Mesendoderm (in vitro differentiated cells): Measurements from ENCODE around the gene ZMYND19.
A peak's percentile ranks its signal among the peaks of the same experiment; 100 is the strongest.

Source experiments
- DNase-seq: peaks from one replicate; pipeline ENCODE4 v3.0.0; 2013
- H2AK5ac ChIP-seq: 2 replicates; pipeline ENCODE4 v1.6.1; 2013; ENCODE audit warnings: low read length, inconsistent platforms
- H2BK120ac ChIP-seq: 2 replicates; pipeline ENCODE4 v1.6.1; 2013; ENCODE audit warnings: low read depth, mild to moderate bottlenecking, low read length, moderate library complexity, mixed read lengths
- H2BK15ac ChIP-seq: replicated peaks from 2 replicates; pipeline ENCODE4 v1.6.1; 2013; ENCODE audit warnings: low read depth, mild to moderate bottlenecking, moderate library complexity
- H2BK5ac ChIP-seq: 2 replicates; pipeline ENCODE4 v1.6.1; 2013; ENCODE audit warnings: low read length, inconsistent platforms
- H3K18ac ChIP-seq: 2 replicates; pipeline ENCODE4 v1.6.1; 2013; ENCODE audit warnings: mild to moderate bottlenecking, low read length, mixed read lengths
- H3K23ac ChIP-seq: one replicate; pipeline ENCODE4 v1.6.1; 2013; ENCODE audit warnings: low read length
- H3K27ac ChIP-seq: 2 replicates; pipeline ENCODE4 v1.5.1; 2013; ENCODE audit warnings: low read depth, mild to moderate bottlenecking, inconsistent platforms, low read length, moderate library complexity
- H3K27me3 ChIP-seq: 2 replicates; pipeline ENCODE4 v1.6.1; 2013; ENCODE audit warnings: low read length, control low read depth, mild to moderate bottlenecking, inconsistent platforms; ENCODE audit not compliant: insufficient read depth, poor library complexity
- H3K36me3 ChIP-seq: 2 replicates; pipeline ENCODE4 v1.6.1; 2013; ENCODE audit warnings: low read length, inconsistent platforms; ENCODE audit not compliant: control insufficient read depth, insufficient read depth
- H3K4ac ChIP-seq: one replicate; pipeline ENCODE4 v1.6.1; 2013; ENCODE audit warnings: low read depth, mild to moderate bottlenecking, low read length, moderate library complexity
- H3K4me1 ChIP-seq: 2 replicates; pipeline ENCODE4 v1.6.1; 2013; ENCODE audit warnings: low read depth, low read length, inconsistent platforms; ENCODE audit not compliant: control insufficient read depth
- H3K4me2 ChIP-seq: 2 replicates; pipeline ENCODE4 v1.6.1; 2013; ENCODE audit warnings: low read length
- H3K4me3 ChIP-seq: 2 replicates; pipeline ENCODE4 v1.5.1; 2013; ENCODE audit warnings: mild to moderate bottlenecking, low read length
- H3K56ac ChIP-seq: one replicate; pipeline ENCODE4 v1.6.1; 2013; ENCODE audit warnings: low read length
- H3K79me1 ChIP-seq: 2 replicates; pipeline ENCODE4 v1.6.1; 2013; ENCODE audit warnings: low read length, inconsistent platforms
- H3K79me2 ChIP-seq: 2 replicates; pipeline ENCODE4 v1.6.1; 2013; ENCODE audit warnings: mild to moderate bottlenecking, low read length; ENCODE audit not compliant: control insufficient read depth, insufficient read depth
- H3K9ac ChIP-seq: 2 replicates; pipeline ENCODE4 v1.6.1; 2013; ENCODE audit warnings: low read length, inconsistent platforms
- H4K5ac ChIP-seq: one replicate; pipeline ENCODE4 v1.6.1; 2013; ENCODE audit warnings: low read length
- H4K8ac ChIP-seq: one replicate; pipeline ENCODE4 v1.6.1; 2013; ENCODE audit warnings: low read depth, mild to moderate bottlenecking, control low read depth, low read length, moderate library complexity
- WGBS: extraction: QIAGEN DNeasy Blood & Tissue Kit; methylation state at CpG from one replicate; pipeline ENCODE4 v1.1.7; 2013; ENCODE audit warnings: low lambda C conversion rate, missing lambda C conversion rate; ENCODE audit not compliant: insufficient coverage; ENCODE audit errors: extremely low coverage; 5-methylcytosine and 5-hydroxymethylcytosine counted together

The ZMYND19 gene

GRCh38 chr9:137550231-137550621 is 40.1 kb downstream of the ZMYND19 start, which contains the start of gene PNPLA7:
PNPLA7 (minus strand) TSS chr9:137550402; CDS start chr9:137550197, 205 bp downstream.
- Histone ChIP-seq H3K4me1 (no peaks in the 10 kb centered on the region), H3K9ac (peak within 1 kb of the TSS; percentile 68), H3K4me3 (peak within 1 kb of the TSS; percentile 19), H2BK15ac (no peak within 1 kb of the TSS), H3K27me3 (no peaks in the 10 kb centered on the region), H2BK5ac (no peak within 1 kb of the TSS), H2AK5ac (no peak within 1 kb of the TSS), H3K18ac (peak within 1 kb of the TSS; percentile 33), H3K36me3 (no peaks in the 10 kb centered on the region), H3K56ac (peak within 1 kb of the TSS; percentile 85), H3K4ac (no peak within 1 kb of the TSS), H2BK120ac (no peak within 1 kb of the TSS), H3K79me2 (no peaks in the 10 kb centered on the region), H3K23ac (no peak within 1 kb of the TSS), H3K4me2 (peak within 1 kb of the TSS; percentile 67), H3K27ac (peak within 1 kb of the TSS; percentile 17), H3K79me1 (no peaks in the 10 kb centered on the region), H4K8ac (no peak within 1 kb of the TSS), H4K5ac (no peak within 1 kb of the TSS)
- no CpG with 5 or more reads among the region's 13 CpGs for WGBS
- peak; percentile 90 for DNase-seq

GRCh38 chr9:137547687-137548543 is 42.4 kb downstream of the ZMYND19 start:
- no peak overlapping the region for H3K4me2 ChIP-seq
- H2AK5ac ChIP-seq, result no peak overlapping the region
- no peaks in the 10 kb centered on the region for H3K36me3 ChIP-seq
- no peak overlapping the region for H4K8ac ChIP-seq
- no peaks in the 10 kb centered on the region for H3K79me2 ChIP-seq
- H3K9ac ChIP-seq, result no peak overlapping the region
- H2BK5ac ChIP-seq, result no peak overlapping the region
- no peak overlapping the region for H4K5ac ChIP-seq
- no peak for DNase-seq
- H2BK15ac ChIP-seq, result no peak overlapping the region
- no peaks in the 10 kb centered on the region for H3K79me1 ChIP-seq
- no peak overlapping the region for H3K18ac ChIP-seq
- H3K27me3 ChIP-seq, result no peaks in the 10 kb centered on the region
- no peak overlapping the region for H3K56ac ChIP-seq
- no peak overlapping the region for H2BK120ac ChIP-seq
- no peak overlapping the region for H3K27ac ChIP-seq
- H3K4ac ChIP-seq, result no peak overlapping the region
- no peaks in the 10 kb centered on the region for H3K4me1 ChIP-seq
- no peak overlapping the region for H3K4me3 ChIP-seq
- no CpG with 5 or more reads among the region's 23 CpGs for WGBS
- H3K23ac ChIP-seq, result no peak overlapping the region

GRCh38 chr9:137545123-137545522 is 45.2 kb downstream of the ZMYND19 start:
- H3K27me3 ChIP-seq, result no peaks in the 10 kb centered on the region
- H3K79me1 ChIP-seq, result no peaks in the 10 kb centered on the region
- H3K4me1 ChIP-seq, result no peaks in the 10 kb centered on the region
- H3K23ac ChIP-seq, result no peak overlapping the region
- H2BK5ac ChIP-seq, result no peak overlapping the region
- no peak overlapping the region for H2BK15ac ChIP-seq
- no peak overlapping the region for H4K5ac ChIP-seq
- H3K79me2 ChIP-seq, result no peaks in the 10 kb centered on the region
- H3K27ac ChIP-seq, result no peak overlapping the region
- no peak overlapping the region for H3K56ac ChIP-seq
- no peak overlapping the region for H3K9ac ChIP-seq
- H3K4me3 ChIP-seq, result no peak overlapping the region
- DNase-seq, result no peak
- H3K4ac ChIP-seq, result no peak overlapping the region
- no peak overlapping the region for H2BK120ac ChIP-seq
- no peak overlapping the region for H3K4me2 ChIP-seq
- no peaks in the 10 kb centered on the region for H3K36me3 ChIP-seq
- H3K18ac ChIP-seq, result no peak overlapping the region
- no peak overlapping the region for H2AK5ac ChIP-seq
- no CpG with 5 or more reads among the region's 10 CpGs for WGBS
- no peak overlapping the region for H4K8ac ChIP-seq

GRCh38 chr9:137544176-137544760 is 46.0 kb downstream of the ZMYND19 start:
- no peak for DNase-seq
- WGBS, result no CpG with 5 or more reads among the region's 12 CpGs

GRCh38 chr9:137543237-137543963 is 46.9 kb downstream of the ZMYND19 start:
- Histone ChIP-seq H3K36me3 (no peaks in the 10 kb centered on the region), H3K27me3 (no peaks in the 10 kb centered on the region), H3K9ac (no peak overlapping the region), H3K4me2 (no peak overlapping the region), H3K18ac (no peak overlapping the region), H3K4me3 (no peak overlapping the region), H4K8ac (no peak overlapping the region), H2BK15ac (no peak overlapping the region), H3K27ac (no peak overlapping the region), H2BK120ac (no peak overlapping the region), H3K79me2 (no peaks in the 10 kb centered on the region), H4K5ac (no peak overlapping the region), H3K56ac (no peak overlapping the region), H3K79me1 (no peaks in the 10 kb centered on the region), H3K23ac (peak overlapping the region; percentile 66), H2AK5ac (no peak overlapping the region), H2BK5ac (no peak overlapping the region), H3K4me1 (no peaks in the 10 kb centered on the region), H3K4ac (no peak overlapping the region)
- no peak for DNase-seq
- WGBS, result no CpG with 5 or more reads among the region's 25 CpGs

More at GRCh38 chr9:137544176-137544760, 46.0 kb downstream of the ZMYND19 start:
- Histone ChIP-seq H4K5ac (no peak overlapping the region), H2BK5ac (no peak overlapping the region), H3K4ac (no peak overlapping the region), H3K27me3 (no peaks in the 10 kb centered on the region), H2BK15ac (no peak overlapping the region), H3K9ac (no peak overlapping the region), H3K18ac (no peak overlapping the region), H3K79me2 (no peaks in the 10 kb centered on the region), H3K4me3 (no peak overlapping the region), H4K8ac (no peak overlapping the region), H3K4me2 (no peak overlapping the region), H3K36me3 (no peaks in the 10 kb centered on the region), H3K79me1 (no peaks in the 10 kb centered on the region), H3K23ac (no peak overlapping the region), H3K4me1 (no peaks in the 10 kb centered on the region), H3K56ac (no peak overlapping the region), H2BK120ac (no peak overlapping the region), H2AK5ac (no peak overlapping the region), H3K27ac (no peak overlapping the region)
